ENCODE results near the gene MBTPS1.

Gene MBTPS1

GRCh38 chr16:84153660-84154214 lies 37.0 kb upstream of the MBTPS1 start:
- H3K4me1 ChIP-seq (ENCODE audit: insufficient read depth, low read length, severe bottlenecking) = no peaks in the 10 kb centered on the region
- no peaks in the 10 kb centered on the region for H3K9me3 ChIP-seq (ENCODE audit: low read length)
- H3K27ac ChIP-seq (ENCODE audit: low read depth, low read length, poor library complexity, severe bottlenecking) = no peak overlapping the region
- H3K4me2 ChIP-seq (ENCODE audit: low read length) = no peak overlapping the region
- no peak overlapping the region for H3K4me3 ChIP-seq (ENCODE audit: low read depth, low read length, poor library complexity, severe bottlenecking)
- H3K9me2 ChIP-seq (ENCODE audit: low read depth, low read length) = no peaks in the 10 kb centered on the region
- no peak overlapping the region for H3K9ac ChIP-seq (ENCODE audit: low read length)
- H3K36me3 ChIP-seq (ENCODE audit: insufficient read depth, low read length) = no peaks in the 10 kb centered on the region
- H2AFZ ChIP-seq (ENCODE audit: low read length) = no peak overlapping the region
- no peaks in the 10 kb centered on the region for H3K79me2 ChIP-seq (ENCODE audit: insufficient read depth, low read length)
- TF ChIP-seq CTCF (IDR thresholded peaks at IDR 0.05; ENCODE audit: low read length) (no peak), EZH2 (IDR thresholded peaks at IDR 0.05; ENCODE audit: borderline replicate concordance, low read length) (no peak)
- H3F3A ChIP-seq (ENCODE audit: insufficient read depth, low read length) = no peaks in the 10 kb centered on the region
- no peaks in the 10 kb centered on the region for H4K20me1 ChIP-seq (ENCODE audit: insufficient read depth, low read length)
- H3K27me3 ChIP-seq (ENCODE audit: insufficient read depth, low read length) = no peaks in the 10 kb centered on the region; the same call in 1 of the 2 replicates

GRCh38 chr16:84150926-84151325 lies 34.2 kb upstream of the MBTPS1 start:
- Histone ChIP-seq H3K4me3 (ENCODE audit: low read depth, low read length, poor library complexity, severe bottlenecking) (no peak overlapping the region), H3K9me2 (ENCODE audit: low read depth, low read length) (no peaks in the 10 kb centered on the region), H4K20me1 (ENCODE audit: insufficient read depth, low read length) (no peaks in the 10 kb centered on the region), H3K9me3 (ENCODE audit: low read length) (no peaks in the 10 kb centered on the region), H3K36me3 (ENCODE audit: insufficient read depth, low read length) (no peaks in the 10 kb centered on the region), H3K4me1 (ENCODE audit: insufficient read depth, low read length, severe bottlenecking) (no peaks in the 10 kb centered on the region), H3K9ac (ENCODE audit: low read length) (no peak overlapping the region), H3K27ac (ENCODE audit: low read depth, low read length, poor library complexity, severe bottlenecking) (no peak overlapping the region), H3K79me2 (ENCODE audit: insufficient read depth, low read length) (no peaks in the 10 kb centered on the region), H2AFZ (ENCODE audit: low read length) (no peak overlapping the region), H3K4me2 (ENCODE audit: low read length) (no peak overlapping the region), H3K27me3 (ENCODE audit: insufficient read depth, low read length) (no peaks in the 10 kb centered on the region; the same call in 1 of the 2 replicates), H3F3A (ENCODE audit: insufficient read depth, low read length) (no peaks in the 10 kb centered on the region)
- TF ChIP-seq EZH2 (IDR thresholded peaks at IDR 0.05; ENCODE audit: borderline replicate concordance, low read length) (no peak), CTCF (IDR thresholded peaks at IDR 0.05; ENCODE audit: low read length) (no peak)

- H3K4me2 ChIP-seq (ENCODE audit: low read length) = peak within 1 kb of the TSS; percentile 93
- TF ChIP-seq EZH2 (IDR thresholded peaks at IDR 0.05; ENCODE audit: borderline replicate concordance, low read length) (no peak), CTCF (IDR thresholded peaks at IDR 0.05; ENCODE audit: low read length) (peak; percentile 20)
- H4K20me1 ChIP-seq (ENCODE audit: insufficient read depth, low read length) = no peaks in the 10 kb centered on the region
- no peaks in the 10 kb centered on the region for H3K9me3 ChIP-seq (ENCODE audit: low read length)
- no peaks in the 10 kb centered on the region for H3K9me2 ChIP-seq (ENCODE audit: low read depth, low read length)
- H3K79me2 ChIP-seq (ENCODE audit: insufficient read depth, low read length) = no peaks in the 10 kb centered on the region
- no peaks in the 10 kb centered on the region for H3K27me3 ChIP-seq (ENCODE audit: insufficient read depth, low read length)
- peaks cover 22% of the 10 kb centered on the region for H3K4me1 ChIP-seq (ENCODE audit: insufficient read depth, low read length, severe bottlenecking)
- H3F3A ChIP-seq (ENCODE audit: insufficient read depth, low read length) = no peaks in the 10 kb centered on the region
- peak within 1 kb of the TSS; percentile 85 for H3K4me3 ChIP-seq (ENCODE audit: low read depth, low read length, poor library complexity, severe bottlenecking)
- H3K36me3 ChIP-seq (ENCODE audit: insufficient read depth, low read length) = no peaks in the 10 kb centered on the region; the same call in 1 of the 2 replicates
- H3K27ac ChIP-seq (ENCODE audit: low read depth, low read length, poor library complexity, severe bottlenecking) = peak within 1 kb of the TSS; percentile 7
- 0 out of 2 replicates have a peak within 1 kb of the TSS, but pooled peaks have one; percentile 40 for H2AFZ ChIP-seq (ENCODE audit: low read length)
- peak within 1 kb of the TSS; percentile 83 for H3K9ac ChIP-seq (ENCODE audit: low read length)
Measured at GRCh38 chr16:84144859-84145639, 28.3 kb upstream of the MBTPS1 start, which contains the start of the genes DNAAF1 and HSDL1. Gene DNAAF1 (plus strand): TSS chr16:84145308. CDS start chr16:84145441, 133 bp downstream. Gene HSDL1 (minus strand): TSS chr16:84145177. CDS start chr16:84131321, 13,856 bp downstream.

All from OCI-LY1 (cell line).